GM19351 (cell line): ENCODE data around the gene IGSF21.

Experiments
- ATAC-seq: cut with Tn5 transposase; IDR thresholded peaks from one replicate; pipeline ENCODE4 v1.9.1; 2021; ENCODE audit warnings: mild to moderate bottlenecking, moderate library complexity; ENCODE audit not compliant: unreplicated experiment

Gene IGSF21

DNA sequence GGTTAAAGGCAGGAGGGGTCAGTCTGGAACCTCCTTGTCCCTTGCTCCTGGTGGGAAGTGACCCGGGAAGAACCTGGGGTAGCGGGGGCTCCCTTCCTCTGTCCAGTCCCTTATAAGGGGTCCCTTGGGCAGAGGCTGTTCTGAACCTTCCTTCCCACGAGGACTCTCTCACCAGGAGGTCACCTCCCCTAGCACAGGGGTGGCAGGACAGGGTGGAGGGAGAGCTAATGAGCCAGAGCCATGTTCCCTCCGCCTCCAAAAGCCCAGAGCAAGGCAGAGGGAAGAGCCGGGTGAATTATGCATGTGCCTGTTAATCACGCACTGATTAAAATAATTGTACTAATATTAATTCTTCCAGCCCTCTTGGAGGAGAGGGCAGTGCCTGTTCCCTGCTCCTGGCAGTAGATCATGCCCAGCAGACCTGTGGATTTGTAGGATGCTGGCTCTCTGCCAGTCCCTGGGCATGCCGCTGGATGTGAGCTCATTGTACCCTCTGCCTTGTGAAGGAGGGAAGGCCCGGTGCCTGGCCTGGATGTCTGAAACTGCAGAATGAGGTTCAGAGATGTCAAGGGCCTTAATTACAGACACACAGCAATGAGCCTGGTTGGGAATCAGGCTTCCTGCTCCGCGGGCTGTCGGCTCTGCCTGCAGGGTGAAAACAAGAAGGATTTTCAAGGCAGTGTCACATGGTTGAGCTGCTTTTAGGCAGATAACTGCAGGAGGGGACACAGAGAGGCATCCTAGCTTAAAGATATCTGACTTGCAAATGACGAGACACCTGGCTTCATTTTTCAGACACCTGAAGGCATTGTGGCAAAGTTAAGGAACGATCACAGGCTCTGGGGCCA lies 68.2 kb downstream of the IGSF21 start:
- ATAC-seq, result no peak

DNA sequence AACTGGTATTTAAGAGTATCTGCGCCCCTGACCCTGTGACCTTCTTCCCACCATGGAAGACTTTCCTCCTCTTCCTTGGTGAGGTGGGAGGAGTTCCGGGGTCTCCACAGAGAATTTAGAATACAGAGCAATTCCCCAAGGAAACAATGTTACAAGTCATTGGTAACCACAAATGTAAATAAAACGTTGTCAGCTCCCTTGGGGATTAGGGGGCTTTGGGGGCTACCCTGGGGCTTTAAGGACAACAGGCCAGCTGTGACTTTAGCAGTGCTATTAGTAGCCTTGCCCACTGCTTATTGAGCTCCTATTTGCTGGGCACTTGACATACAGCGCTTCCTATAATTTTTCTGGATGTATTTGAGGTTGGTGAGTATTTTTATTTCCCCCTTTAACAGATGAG lies 69.0 kb downstream of the IGSF21 start:
- ATAC-seq, result no peak

DNA sequence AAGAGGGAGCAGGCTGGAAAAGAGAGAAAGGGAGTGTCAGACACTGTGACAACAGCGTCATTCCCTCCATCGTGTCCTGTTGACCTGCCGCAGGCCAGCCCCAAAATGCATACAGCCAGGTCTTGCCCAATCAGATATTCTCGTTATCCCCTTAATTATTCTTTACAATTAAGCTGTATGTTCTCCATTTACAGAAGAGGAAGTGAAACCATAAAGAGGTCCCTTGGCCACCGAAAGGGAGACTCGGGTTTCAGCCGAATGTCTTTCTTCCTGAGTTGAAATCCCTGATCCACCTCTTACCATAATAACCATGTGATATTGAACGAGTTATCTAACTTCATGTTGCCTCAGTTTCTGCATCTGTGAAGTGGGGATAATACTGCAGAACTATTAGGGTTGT lies 70.5 kb downstream of the IGSF21 start:
- ATAC-seq, result no peak

- ATAC-seq, result no peak
These were observed 71.4 kb downstream of the IGSF21 start for GRCh38 chr1:18179009-18179408.

GRCh38 chr1:18182398-18183160 lies 75.0 kb downstream of the IGSF21 start:
- no peak for ATAC-seq

GRCh38 chr1:18183533-18183932 lies 75.9 kb downstream of the IGSF21 start:
- no peak for ATAC-seq

DNA sequence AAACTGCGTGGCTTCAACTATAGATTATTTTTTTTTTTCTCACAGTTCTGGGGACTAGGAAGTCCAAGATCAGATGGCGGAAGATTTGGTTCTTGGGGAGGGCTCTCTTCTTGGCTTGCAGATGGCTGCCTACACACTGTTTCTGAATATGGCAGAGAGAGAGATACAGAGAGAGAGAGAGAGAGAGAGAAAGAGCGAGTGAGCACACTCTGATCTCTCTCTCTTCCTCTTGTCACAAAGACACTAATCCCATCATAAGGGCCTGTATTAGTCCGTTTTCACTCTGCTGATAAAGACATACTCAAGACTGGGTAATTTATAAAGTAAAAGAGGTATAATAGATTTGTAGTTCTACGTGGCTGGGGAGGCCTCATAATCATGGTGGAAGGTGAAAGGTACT lies 79.5 kb downstream of the IGSF21 start:
- no peak for ATAC-seq

DNA sequence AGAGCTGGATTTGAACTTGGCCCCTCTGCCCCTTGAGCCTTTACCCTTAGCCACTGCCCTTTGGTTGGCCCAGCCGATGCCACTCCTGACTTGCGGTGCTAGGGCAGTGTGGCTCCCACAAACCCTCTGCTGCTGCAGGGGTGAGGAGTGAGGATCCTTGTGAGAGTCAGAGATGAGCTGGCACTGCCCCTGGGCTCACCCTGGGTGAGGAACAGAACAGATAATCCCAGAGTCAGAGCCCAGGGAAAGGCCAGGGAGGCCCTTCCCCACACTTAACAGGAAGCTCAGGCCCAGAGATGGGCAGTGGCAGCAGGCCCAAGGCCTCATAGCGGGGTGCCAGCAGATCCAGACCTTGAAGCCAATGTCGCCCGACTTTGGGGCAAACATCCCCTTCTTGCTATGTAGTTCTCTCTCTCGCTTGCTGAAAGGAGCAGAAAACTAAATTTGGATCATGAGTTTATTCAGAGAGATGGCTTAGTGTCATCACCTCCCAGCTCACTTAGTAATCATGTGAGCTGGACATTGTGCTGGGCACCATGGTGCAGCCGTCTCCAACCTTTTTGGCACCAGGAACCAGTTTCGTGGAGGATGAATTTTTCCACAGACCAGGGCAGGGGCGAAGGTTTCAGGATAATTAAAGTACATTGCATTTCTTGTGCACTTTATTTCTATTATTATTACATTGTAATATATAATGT lies 81.4 kb downstream of the IGSF21 start:
- ATAC-seq, result no peak

DNA sequence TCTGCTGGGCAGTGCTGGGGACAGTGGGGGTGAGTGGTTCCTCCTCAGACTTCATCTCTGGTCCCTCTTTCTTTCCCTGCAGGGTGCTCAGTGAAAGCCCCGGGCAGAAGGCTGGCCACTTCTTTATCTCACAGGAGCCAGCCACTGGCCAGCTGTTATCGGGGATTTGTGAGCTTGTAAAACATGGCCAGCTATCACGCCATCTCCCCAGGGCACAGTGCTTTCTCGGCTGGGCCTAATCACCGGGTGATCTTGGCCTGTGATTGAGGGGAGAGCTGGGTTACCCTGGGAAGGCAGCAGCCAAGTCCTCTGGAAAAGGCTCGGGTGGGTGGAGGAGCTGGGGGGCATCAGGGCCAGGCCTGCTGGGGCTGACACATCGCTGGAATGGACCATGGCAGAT lies 83.0 kb downstream of the IGSF21 start:
- no peak for ATAC-seq

DNA sequence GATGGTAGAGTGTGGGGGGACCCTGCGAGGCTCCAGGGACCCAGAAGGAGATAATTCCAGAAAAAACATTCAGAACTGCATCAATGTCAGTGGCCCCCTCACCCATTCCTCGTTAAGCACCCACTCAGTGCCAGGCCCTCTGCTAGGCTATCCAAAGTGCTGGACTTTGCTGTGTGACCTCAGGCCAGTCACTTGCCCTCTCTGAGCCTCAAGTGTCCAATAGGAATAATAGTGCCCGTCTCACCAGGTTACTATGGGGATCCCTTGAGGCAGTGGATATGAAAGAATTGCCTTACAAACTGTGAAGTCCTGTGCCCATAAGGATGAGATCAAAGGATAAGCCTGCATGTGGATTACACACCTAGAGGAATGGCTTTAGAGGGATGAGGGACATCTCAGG lies 83.4 kb downstream of the IGSF21 start:
- ATAC-seq, result no peak

DNA sequence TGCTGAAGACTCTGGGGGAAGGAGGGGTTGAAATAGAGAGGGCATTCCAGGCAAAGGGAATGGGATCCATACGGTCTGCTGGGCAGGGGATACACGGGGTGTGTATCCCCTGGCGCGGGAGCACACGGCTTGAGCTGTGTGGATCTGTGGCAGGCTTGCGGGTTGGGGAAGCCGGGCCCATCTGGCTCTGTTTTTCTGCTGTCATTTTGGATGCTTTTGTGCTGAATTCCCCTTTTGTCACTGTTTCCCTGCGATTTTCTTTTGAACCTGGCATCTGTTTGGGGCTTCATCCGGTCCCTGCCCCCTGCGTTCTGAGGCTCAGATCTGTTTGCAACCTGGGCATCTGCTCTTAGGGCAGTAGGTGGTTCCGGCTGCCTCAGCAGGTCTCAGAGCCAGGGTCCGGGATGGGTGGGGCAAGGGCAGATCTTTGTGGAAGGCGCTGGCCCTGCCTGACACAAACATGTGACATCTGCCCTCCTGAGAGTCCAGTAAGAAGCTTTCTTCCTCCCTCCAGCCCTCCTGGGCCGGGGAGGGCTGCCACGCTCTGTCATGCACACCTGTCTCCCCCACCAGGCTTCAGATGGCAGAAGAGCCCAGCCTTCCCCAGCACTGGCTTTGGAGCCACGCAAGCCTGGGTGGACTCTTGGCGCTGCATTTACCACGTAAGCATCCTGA lies 84.0 kb downstream of the IGSF21 start:
- ATAC-seq, result no peak

DNA sequence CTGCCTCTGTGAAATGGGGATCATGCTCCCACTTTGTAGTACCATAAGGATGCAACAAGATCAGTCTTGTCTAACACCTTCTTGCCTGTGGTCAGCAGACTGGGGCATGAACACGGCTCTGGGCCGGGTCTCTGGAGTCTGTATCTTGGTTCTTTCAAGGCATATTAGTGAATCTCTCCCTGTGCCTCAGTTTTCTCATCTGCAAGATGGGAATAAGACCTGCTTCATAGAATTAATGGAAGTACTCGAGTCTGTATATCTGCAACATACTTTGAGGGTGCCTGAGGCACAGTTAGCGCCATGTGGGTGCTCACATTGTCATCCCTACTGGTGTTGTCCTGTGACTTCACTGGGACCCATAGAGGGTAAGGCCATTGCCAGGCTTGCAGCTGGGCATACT lies 84.6 kb downstream of the IGSF21 start:
- ATAC-seq, result no peak

- no peak for ATAC-seq
These were observed 85.4 kb downstream of the IGSF21 start for GRCh38 chr1:18192974-18193373.

GRCh38 chr1:18197299-18197698 lies 89.7 kb downstream of the IGSF21 start:
- ATAC-seq, result no peak

DNA sequence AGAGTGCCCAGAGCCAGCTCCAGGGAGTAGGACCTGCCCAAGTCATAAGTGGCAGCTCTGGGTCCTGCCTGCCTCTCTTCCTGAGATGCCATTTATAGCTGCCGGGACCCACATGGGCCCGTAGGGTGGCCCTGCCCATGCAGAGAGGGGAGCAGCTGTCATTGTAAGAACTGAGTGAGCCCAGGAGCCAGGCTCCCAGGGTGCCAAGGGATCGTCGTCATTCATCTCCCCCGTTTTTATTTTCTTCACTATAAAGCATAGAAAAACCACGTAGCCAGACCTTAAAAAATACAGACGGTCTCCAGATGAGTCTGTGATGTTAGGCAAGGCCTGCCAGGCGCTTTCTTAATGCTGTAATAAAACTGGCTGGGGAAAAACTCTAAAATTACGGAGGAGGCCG lies 90.7 kb downstream of the IGSF21 start:
- no peak for ATAC-seq

DNA sequence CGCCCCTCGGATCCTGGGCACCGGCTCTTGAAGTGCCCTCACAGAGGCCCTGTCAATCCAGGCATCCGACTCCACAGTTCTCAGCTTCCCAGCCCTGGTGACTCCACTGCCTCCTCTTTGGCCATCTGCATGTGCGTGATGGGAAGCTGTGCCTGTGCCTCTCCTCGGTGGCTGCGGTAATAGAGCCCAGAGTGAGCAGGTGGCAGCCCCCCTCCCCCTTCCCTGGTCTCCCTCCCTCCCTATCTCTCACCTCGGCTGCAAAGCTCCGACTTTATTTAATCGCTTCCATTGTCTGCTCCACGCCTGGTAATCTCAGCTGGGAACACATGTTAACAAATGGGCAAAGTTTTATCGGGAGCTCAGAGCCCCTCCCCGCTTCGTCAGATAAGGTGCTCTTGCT lies 91.9 kb downstream of the IGSF21 start:
- ATAC-seq, result no peak

DNA sequence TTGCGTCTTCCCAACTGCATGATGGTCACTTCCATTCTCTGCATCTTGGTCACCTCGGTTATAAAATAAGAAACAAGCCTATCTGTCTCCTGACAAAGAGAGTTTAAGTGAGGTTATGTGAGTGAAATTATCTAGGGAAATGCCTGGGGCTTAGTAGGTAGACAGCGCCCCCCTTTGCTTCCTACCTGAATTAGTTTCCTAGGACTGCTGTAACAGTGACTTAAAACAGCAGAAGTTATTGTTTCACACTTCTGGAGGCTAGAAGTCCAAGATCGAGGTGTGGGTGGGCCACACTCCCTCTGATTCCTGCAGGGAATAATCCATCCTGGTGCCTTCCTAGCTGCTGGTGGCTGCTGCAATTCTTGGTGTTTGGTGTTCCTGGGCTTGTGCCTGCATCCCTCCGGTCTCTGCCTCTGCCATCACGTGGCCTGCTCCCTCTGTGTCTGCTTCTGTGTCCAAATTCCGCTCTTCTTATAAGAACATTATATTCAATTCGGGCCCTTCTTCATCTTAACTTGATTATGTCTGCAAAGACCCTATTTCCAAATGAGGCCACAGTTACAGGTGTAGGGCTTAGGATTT lies 92.6 kb downstream of the IGSF21 start:
- no peak for ATAC-seq

DNA sequence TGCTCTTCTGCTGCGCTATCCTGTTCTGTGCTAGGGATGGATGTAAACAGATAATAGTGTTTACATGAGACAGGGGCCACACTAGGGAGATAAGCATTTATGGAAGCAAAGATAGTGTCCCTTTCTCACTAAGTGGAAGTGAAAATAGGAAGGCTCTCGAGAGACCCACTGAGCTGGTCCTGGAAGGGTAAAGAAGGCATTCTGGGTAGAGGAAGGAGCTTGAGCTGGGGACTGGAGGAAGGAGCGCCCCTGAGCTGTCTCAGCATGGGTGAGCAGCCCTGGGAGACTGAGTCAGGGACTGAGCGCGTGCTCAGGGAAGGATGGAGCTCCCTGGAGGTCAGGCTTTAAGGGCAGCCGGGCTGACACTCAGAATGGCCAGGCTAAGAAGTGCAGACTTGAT lies 93.3 kb downstream of the IGSF21 start:
- ATAC-seq, result no peak

DNA sequence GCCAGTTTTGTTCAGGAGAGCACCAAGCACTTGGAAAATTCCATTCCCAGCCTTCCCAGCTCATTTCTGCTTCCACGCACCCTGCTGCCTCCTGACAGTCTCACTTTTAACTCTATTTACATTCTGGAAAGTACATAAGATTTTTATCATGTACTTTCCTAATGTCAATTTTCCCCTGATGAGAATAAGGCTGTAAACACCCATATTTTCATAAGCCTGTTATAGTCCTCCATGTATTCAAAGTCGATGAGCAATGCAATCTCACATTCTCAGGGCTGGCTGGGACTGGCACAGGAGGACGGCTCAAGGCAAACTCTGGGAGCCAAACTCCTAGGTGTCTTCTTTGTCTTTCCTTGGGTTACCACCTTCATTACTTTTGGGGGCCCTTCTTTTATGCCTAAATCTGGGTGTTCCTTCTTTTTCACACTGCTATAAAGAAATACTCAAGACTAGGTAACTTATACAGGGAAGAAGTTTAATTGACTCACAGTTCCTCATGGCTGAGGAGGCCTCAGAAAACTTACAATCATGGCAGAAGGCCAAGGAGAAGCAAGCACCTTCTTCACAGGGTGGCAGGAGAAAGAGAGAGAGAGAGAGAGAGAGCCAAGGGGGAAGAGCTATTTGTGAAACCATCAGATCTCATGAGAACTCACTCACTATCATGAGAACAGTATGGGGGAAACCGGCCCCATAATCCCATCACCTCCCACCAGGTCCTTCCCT lies 94.6 kb downstream of the IGSF21 start:
- ATAC-seq, result no peak

GRCh38 chr1:18203645-18204044 lies 96.0 kb downstream of the IGSF21 start:
- ATAC-seq, result no peak
